Osteocyte (in vitro differentiated cells): ENCODE data around the gene PSMB11. TPM values are rescaled to one million over a fixed set of nuclear protein-coding genes. Genes with fewer than 3 reads are reported as not detected.

Source experiments
- DNase-seq: peaks from one replicate; pipeline ENCODE4 v3.0.0; 2021; ENCODE audit warnings: mixed read lengths; ENCODE audit not compliant: unreplicated experiment; ENCODE audit errors: extremely low spot score
- H3K27ac Mint-ChIP-seq: one replicate; pipeline ENCODE4 v1.8.0; 2021; ENCODE audit warnings: mild to moderate bottlenecking, mixed read lengths; ENCODE audit not compliant: unreplicated experiment
- H3K27me3 Mint-ChIP-seq: one replicate; pipeline ENCODE4 v1.8.0; 2021; ENCODE audit warnings: mixed read lengths; ENCODE audit not compliant: unreplicated experiment
- H3K36me3 Mint-ChIP-seq: one replicate; pipeline ENCODE4 v1.8.0; 2021; ENCODE audit warnings: mixed read lengths; ENCODE audit not compliant: unreplicated experiment
- H3K4me1 Mint-ChIP-seq: one replicate; pipeline ENCODE4 v1.8.0; 2021; ENCODE audit warnings: mixed read lengths; ENCODE audit not compliant: unreplicated experiment
- H3K4me3 Mint-ChIP-seq: one replicate; pipeline ENCODE4 v1.8.0; 2021; ENCODE audit warnings: mild to moderate bottlenecking, moderate library complexity, mixed read lengths; ENCODE audit not compliant: unreplicated experiment
- H3K9me3 Mint-ChIP-seq: one replicate; pipeline ENCODE4 v1.8.0; 2021; ENCODE audit warnings: mixed read lengths; ENCODE audit not compliant: unreplicated experiment
- CTCF ChIP-seq: fragments of 200-600 bp; sonication (generic); IDR thresholded peaks from 2 replicates; pipeline ENCODE4 v1.5.0; 2021; ENCODE audit warnings: antibody characterized with exemption, mild to moderate bottlenecking, moderate library complexity
- total RNA-seq: library from RNA; stranded (reverse); gene quantifications from 2 replicates; pipeline ENCODE4 v1.2.1, GENCODE V29; 2021

PSMB11 gene
- total RNA-seq, 1 donor from 2014 or later: not detected

- H3K27ac Mint-ChIP-seq: peak overlapping the region; percentile 50
Observed at GRCh38 chr14:23067847-23068788, 26.1 kb downstream of the PSMB11 start.

GRCh38 chr14:23068789-23069412 lies 26.9 kb downstream of the PSMB11 start:
- no peaks in the 10 kb centered on the region for H3K9me3 Mint-ChIP-seq
- peak; percentile 94 for DNase-seq
- no peaks in the 10 kb centered on the region for H3K27me3 Mint-ChIP-seq
- peaks cover 20% of the 10 kb centered on the region for H3K36me3 Mint-ChIP-seq
- peak overlapping the region; percentile 50 for H3K27ac Mint-ChIP-seq
- peak overlapping the region; percentile 56 for H3K4me3 Mint-ChIP-seq
- peak; percentile 99 for TF ChIP-seq CTCF
- peaks cover 44% of the 10 kb centered on the region for H3K4me1 Mint-ChIP-seq

More at GRCh38 chr14:23067847-23068788, 26.1 kb downstream of the PSMB11 start:
- DNase-seq: no peak
- H3K36me3 Mint-ChIP-seq: peaks cover 27% of the 10 kb centered on the region
- H3K27me3 Mint-ChIP-seq: no peaks in the 10 kb centered on the region
- no peak for TF ChIP-seq CTCF
- H3K4me3 Mint-ChIP-seq: no peak overlapping the region
- peaks cover 50% of the 10 kb centered on the region for H3K4me1 Mint-ChIP-seq
- no peaks in the 10 kb centered on the region for H3K9me3 Mint-ChIP-seq

- Mint-ChIP-seq H3K4me1 (peaks cover 43% of the 10 kb centered on the region), H3K4me3 (peak overlapping the region; percentile 56), H3K9me3 (no peaks in the 10 kb centered on the region), H3K27me3 (no peaks in the 10 kb centered on the region), H3K36me3 (peaks cover 16% of the 10 kb centered on the region), H3K27ac (peak overlapping the region; percentile 50)
- TF ChIP-seq CTCF: no peak
- DNase-seq: no peak
Observed at GRCh38 chr14:23069413-23069806, 27.4 kb downstream of the PSMB11 start.

GRCh38 chr14:23070262-23071129 lies 28.5 kb downstream of the PSMB11 start:
- no peak for DNase-seq
- peak overlapping the region; percentile 89 for H3K4me3 Mint-ChIP-seq
- no peaks in the 10 kb centered on the region for H3K27me3 Mint-ChIP-seq
- TF ChIP-seq CTCF: no peak
- H3K9me3 Mint-ChIP-seq: no peaks in the 10 kb centered on the region
- peaks cover 43% of the 10 kb centered on the region for H3K4me1 Mint-ChIP-seq
- H3K27ac Mint-ChIP-seq: peak overlapping the region; percentile 93
- peaks cover 20% of the 10 kb centered on the region for H3K36me3 Mint-ChIP-seq
